Stimulated activated naive CD4-positive, alpha-beta T cell (primary cell): ENCODE measurements around the gene LEPR.
"Not testable (repeated sequence)": the region's sequence is repeated elsewhere in the genome, so short reads cannot be mapped to it uniquely, and the experiment has no call there.

Source experiments
- DNase-seq, 6 experiments: peaks; one replicate each; lab custom pipeline; 2025; lab: John Stamatoyannopoulos, UW

Gene LEPR, protein sequence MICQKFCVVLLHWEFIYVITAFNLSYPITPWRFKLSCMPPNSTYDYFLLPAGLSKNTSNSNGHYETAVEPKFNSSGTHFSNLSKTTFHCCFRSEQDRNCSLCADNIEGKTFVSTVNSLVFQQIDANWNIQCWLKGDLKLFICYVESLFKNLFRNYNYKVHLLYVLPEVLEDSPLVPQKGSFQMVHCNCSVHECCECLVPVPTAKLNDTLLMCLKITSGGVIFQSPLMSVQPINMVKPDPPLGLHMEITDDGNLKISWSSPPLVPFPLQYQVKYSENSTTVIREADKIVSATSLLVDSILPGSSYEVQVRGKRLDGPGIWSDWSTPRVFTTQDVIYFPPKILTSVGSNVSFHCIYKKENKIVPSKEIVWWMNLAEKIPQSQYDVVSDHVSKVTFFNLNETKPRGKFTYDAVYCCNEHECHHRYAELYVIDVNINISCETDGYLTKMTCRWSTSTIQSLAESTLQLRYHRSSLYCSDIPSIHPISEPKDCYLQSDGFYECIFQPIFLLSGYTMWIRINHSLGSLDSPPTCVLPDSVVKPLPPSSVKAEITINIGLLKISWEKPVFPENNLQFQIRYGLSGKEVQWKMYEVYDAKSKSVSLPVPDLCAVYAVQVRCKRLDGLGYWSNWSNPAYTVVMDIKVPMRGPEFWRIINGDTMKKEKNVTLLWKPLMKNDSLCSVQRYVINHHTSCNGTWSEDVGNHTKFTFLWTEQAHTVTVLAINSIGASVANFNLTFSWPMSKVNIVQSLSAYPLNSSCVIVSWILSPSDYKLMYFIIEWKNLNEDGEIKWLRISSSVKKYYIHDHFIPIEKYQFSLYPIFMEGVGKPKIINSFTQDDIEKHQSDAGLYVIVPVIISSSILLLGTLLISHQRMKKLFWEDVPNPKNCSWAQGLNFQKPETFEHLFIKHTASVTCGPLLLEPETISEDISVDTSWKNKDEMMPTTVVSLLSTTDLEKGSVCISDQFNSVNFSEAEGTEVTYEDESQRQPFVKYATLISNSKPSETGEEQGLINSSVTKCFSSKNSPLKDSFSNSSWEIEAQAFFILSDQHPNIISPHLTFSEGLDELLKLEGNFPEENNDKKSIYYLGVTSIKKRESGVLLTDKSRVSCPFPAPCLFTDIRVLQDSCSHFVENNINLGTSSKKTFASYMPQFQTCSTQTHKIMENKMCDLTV

DNA sequence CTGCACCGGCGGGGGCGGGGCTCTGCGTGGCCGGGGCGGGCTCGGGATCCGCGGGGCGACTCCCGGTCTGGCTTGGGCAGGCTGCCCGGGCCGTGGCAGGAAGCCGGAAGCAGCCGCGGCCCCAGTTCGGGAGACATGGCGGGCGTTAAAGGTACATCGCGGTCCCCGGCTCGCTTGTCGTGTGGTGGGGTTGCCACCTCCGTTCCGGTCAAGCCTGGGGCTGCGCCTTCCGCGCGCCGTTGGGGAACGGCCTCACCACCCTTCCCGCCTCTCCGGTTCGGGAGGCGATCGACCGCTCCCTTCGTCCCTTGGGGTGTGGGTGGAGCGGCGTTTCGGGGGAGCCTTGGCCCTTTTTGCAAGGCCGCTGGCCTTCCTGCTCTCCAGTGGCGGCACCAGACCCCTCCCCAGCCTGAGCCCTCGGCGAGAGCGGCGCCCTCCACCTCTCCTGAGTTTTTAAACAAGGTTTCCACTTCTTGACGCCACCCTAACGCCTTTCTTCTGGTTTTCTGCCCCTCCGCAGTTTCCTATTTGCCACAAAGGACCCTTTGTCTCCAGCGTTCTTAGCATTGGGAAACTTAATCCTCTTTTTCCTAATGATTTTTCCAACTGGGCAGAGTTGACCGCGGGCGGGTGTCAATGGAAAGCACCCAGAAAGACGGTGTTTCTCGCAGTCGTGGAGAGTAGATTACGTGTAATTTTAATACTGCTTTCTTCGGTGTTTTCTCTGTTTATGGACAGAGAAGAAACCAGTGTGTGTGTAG lies at the start of gene LEPR, which contains the start of gene LEPROT:
Gene LEPR, plus strand, starts transcription at position 79 of the 761 bp plus-strand sequence. CDS start 144,898 bp downstream, outside the sequence.
Gene LEPROT, plus strand, starts transcription at position 79 of the 761 bp plus-strand sequence. Its CDS starts 57 bp downstream, at position 136.
- peak in 2 of 6 experiments; percentile 28 to 38 for DNase-seq

GRCh38 chr1:65371544-65371943 lies 48.9 kb upstream of the LEPR start:
- no peak for DNase-seq

DNA sequence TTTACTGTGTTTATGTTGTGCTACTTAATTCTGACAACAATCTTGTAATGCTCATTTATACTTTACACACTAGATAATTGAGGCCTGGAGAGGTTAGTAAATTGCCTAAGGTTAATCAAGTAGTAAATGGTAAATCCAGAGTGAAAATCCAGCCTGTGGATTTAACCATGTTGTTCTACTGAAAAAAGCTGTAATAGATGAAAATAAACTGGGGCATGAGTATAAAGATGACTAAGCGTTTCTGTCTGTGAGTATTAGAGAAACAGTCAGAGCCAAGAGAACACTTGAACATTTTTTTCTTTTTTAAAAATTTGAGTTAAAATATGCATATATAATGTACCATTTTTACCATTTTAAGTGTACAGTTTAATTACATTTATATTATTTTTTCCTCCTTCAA lies 47.9 kb upstream of the LEPR start:
- DNase-seq, result no peak

GRCh38 chr1:65377496-65378246 lies 42.8 kb upstream of the LEPR start:
- no peak for DNase-seq

- DNase-seq, result no peak
Measured at GRCh38 chr1:65378247-65378946, 42.1 kb upstream of the LEPR start.

DNA sequence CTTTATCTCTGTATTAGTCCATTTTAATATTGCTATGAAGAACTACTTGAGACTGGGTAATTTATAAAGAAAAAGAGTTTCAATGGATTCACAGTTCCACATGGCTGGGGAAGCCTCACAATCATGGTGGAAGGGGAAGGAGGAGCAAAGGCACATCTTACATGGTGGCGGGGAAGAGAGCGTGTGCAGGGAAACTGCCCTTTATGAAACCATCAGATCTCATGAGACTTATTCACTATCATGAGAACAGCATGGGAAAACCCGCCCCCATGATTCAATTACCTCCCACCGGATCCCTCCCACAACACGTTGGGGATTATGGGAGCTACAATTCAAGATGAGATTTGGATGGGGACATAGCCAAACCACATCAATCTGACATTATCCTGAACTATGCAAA lies 36.0 kb upstream of the LEPR start:
- DNase-seq, result not testable (repeated sequence)

DNA sequence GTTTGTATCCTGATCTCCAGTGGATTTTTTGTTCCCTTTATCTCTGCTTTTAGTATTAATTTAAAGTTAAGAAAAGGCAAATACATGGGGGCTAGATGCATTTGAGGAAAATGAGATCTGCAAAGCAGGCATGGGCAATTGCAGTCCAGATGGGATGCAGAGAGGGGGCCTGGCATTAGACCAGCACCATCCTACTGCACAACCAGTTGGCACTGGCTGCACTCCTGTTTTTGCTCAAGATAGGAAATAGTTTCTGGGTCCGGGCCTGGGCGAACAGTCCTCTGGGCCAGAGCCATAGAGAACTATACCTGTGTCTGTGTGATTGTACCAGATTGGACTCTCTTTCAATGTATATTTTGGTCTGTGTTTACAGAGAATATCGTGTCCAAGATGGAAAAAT lies 34.0 kb upstream of the LEPR start:
- no peak for DNase-seq

DNA sequence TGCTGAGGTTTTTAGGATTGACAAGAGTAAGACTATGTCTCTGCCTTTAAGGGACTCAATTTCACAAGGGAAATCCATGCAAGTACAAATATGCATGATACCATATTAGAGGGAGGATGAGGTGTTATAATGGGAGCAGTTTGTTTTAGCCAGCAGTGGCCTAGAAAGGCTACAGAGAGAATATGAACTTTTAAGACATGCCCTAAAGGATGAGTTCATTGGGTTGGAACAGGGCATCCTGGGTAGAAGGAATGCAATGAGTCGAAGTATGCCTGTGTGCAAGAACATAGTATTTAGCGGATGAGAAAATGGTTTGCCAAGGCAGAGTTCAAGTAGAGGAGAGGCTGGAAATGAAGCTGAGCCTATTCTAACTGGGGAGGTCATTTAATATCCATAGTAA lies 32.6 kb upstream of the LEPR start:
- DNase-seq, result no peak

- no peak for DNase-seq
Measured at GRCh38 chr1:65388908-65389695, 31.4 kb upstream of the LEPR start.

DNA sequence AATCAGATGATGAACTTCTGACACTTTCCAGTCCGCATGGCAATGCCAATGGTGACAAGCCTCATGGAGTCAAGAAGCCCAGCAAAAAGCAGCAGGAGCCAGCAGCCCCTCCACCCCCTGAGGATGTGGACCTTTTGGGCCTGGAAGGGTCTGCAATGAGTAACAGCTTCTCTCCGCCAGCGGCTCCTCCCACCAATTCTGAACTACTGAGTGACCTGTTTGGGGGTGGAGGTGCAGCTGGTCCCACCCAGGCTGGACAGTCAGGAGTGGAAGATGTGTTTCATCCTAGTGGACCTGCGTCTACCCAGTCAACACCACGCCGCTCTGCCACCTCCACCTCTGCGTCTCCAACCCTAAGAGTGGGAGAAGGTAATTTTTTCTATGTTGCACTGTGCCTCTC lies 28.0 kb upstream of the LEPR start:
- DNase-seq, result no peak

DNA sequence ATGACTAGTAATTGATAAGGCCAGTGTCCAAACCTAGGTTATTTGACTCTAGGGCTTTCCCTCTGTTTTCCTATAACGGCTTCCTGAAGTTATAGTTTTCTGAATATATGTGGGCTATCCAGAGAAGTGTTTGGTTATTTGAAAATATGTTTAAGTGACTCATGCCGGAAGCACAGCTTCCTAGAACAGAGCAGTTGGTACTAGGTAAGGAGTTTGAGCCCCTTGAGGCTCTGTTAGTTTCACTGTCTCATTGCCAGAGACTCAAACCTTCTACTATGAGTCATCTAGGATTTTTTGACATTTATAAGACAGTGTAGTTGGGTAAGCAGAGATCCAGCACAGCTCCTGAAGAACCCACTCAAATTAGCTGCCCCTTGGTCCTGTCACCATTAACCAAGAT lies 27.1 kb upstream of the LEPR start:
- no peak for DNase-seq

GRCh38 chr1:65393928-65394327 lies 26.5 kb upstream of the LEPR start:
- no peak for DNase-seq

GRCh38 chr1:65395887-65396612 lies 24.4 kb upstream of the LEPR start:
- DNase-seq, result no peak

DNA sequence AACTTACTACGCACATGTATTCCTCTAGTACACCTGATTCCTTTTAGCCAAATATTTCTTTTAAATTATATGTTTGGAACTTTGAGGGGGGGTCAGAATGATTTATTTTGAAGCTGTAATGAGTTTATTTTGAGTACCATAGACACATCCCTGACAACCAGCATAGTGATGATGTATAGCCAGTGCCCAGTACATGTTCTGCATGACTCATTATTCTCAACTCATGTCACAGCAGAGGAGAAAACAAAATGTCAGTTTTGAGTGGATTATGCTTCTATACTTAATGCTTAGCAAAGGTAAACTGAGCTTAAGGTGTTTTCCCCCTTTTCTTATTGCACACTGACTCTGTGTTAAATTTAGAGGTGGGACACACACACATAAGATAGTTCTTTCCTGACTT lies 22.4 kb upstream of the LEPR start:
- no peak for DNase-seq

- no peak for DNase-seq
Measured at GRCh38 chr1:65399003-65399402, 21.5 kb upstream of the LEPR start.

DNA sequence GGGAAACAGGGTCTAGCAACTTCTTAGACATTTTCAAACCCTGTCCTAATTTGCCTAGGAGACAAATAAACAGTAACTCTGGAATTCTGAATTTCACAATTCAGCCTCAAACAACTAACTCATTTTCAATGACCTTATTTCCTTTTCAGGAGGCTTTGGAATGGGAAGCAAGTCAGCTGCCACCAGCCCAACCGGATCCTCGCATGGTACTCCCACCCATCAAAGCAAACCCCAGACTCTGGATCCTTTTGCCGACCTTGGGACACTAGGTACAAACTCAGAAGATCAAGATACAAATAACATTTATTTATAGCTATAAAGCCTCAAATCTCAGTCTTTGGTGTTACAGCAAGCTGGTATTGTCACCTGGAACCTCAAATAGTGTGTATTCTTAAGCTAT lies 18.9 kb upstream of the LEPR start:
- DNase-seq, result no peak

- DNase-seq, result no peak
Measured at GRCh38 chr1:65404941-65405340, 15.5 kb upstream of the LEPR start.

DNA sequence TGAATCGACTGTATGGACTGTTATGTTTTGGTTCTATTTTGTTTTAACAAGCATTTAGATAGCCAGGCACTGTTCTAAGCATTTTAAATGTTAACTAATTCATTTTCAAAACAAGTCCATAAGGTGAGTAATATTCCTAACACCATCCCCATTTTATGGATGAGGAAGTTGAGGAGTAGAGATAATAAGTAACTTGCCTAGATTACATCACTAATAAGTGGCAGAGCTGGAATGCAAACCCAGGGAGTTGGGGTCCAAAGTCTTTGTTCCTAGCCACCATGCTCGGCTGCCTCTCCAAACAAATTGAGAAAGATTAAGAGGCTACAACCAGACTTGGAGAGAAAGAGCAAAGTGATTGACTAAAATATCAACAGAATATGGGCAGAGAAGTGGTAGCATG lies 12.6 kb upstream of the LEPR start:
- no peak for DNase-seq

DNA sequence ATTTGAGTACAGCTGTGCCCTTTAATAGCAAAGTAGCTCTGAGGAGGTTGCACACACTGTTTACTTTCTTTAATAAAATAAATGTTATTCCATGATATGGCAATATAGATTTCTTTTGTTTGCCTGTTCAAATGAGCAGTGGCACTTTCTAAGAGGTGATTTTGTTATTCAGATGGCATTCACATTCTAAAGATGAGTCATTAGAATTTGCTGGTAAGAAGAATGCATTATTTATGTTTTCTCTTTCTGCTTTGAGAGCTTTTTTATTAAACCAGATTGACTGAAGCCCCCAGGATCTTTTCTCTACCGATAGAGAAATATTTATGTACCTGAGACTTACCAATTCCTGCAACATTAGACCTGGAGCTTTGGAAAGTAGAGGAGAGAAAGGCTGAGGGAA lies 11.2 kb upstream of the LEPR start:
- DNase-seq, result no peak
